GM10266 (cell line): ENCODE measurements around the gene OR51B2.
"Not testable (repeated sequence)": the region's sequence is repeated elsewhere in the genome, so short reads cannot be mapped to it uniquely, and the experiment has no call there.

Source experiments
- DNase-seq: peaks from one replicate; pipeline ENCODE4 v3.0.0; 2012; ENCODE audit errors: extremely low spot score
- CTCF ChIP-seq: IDR thresholded peaks from 2 replicates; pipeline ENCODE4 v1.5.1; 2012; ENCODE audit warnings: mild to moderate bottlenecking, low read depth; ENCODE audit not compliant: control insufficient read depth, insufficient read depth; ENCODE audit errors: missing control alignments

OR51B2 gene

GRCh38 chr11:5324197-5324596, at the start of gene OR51B2:
Gene OR51B2, minus strand, starts transcription at chr11:5324297. Its CDS starts 0 bp downstream, at chr11:5324297.
- no peak for TF ChIP-seq CTCF
- DNase-seq = no peak

GRCh38 chr11:5369789-5370188, 45.7 kb upstream of the OR51B2 start:
- TF ChIP-seq CTCF = peak; percentile 49
- DNase-seq = no peak

GRCh38 chr11:5368502-5369043, 44.5 kb upstream of the OR51B2 start:
- no peak for DNase-seq
- TF ChIP-seq CTCF = no peak

- TF ChIP-seq CTCF = no peak
- DNase-seq = no peak
Observed at GRCh38 chr11:5367448-5368074, 43.5 kb upstream of the OR51B2 start.

- no peak for TF ChIP-seq CTCF
- DNase-seq = no peak
Observed at GRCh38 chr11:5366856-5367255, 42.8 kb upstream of the OR51B2 start.

GRCh38 chr11:5366365-5366764, 42.3 kb upstream of the OR51B2 start:
- DNase-seq = not testable (repeated sequence)

GRCh38 chr11:5364214-5364613, 40.1 kb upstream of the OR51B2 start:
- no peak for TF ChIP-seq CTCF
- no peak for DNase-seq

- DNase-seq = no peak
- TF ChIP-seq CTCF = no peak
Observed at GRCh38 chr11:5363679-5364078, 39.6 kb upstream of the OR51B2 start.
